CD8-positive, alpha-beta memory T cell (primary cell): ENCODE measurements around the gene KRTAP10-10. TPM values are rescaled to one million over a fixed set of nuclear protein-coding genes. Genes with fewer than 3 reads are reported as not detected.
"Not testable (repeated sequence)": the region's sequence is repeated elsewhere in the genome, so short reads cannot be mapped to it uniquely, and the experiment has no call there.

Experiments used
- CTCF ChIA-PET: fragments of 350-600 bp; sonication (Branson Sonifier 250); formaldehyde crosslinking; loops from one replicate; lab custom pipeline; 2021; ENCODE audit warnings: antibody characterized with exemption; lab: Charles Lee
- POLR2A ChIA-PET: fragments of 350-600 bp; sonication (Branson Sonifier 250); formaldehyde crosslinking; loops from one replicate; lab custom pipeline; 2021; ENCODE audit warnings: antibody characterized with exemption; lab: Charles Lee
- DNase-seq, 5 donors: peaks; one replicate each; pipeline versions ENCODE4 v3.0.0 to v3.0.0-alpha.2; 2020 to 2022; ENCODE audit warnings: mixed read lengths in 1 of 5
- H3K27ac ChIP-seq: one replicate; pipeline ENCODE4 v1.7.0; 2013; ENCODE audit warnings: low read depth, mild to moderate bottlenecking, low read length, moderate library complexity
- H3K27me3 ChIP-seq: 2 replicates; pipeline ENCODE4 v1.7.0; 2013; ENCODE audit warnings: low read length, mild to moderate bottlenecking; ENCODE audit not compliant: insufficient read depth, poor library complexity, severe bottlenecking
- H3K36me3 ChIP-seq: 2 replicates; pipeline ENCODE4 v1.7.0; 2013; ENCODE audit warnings: mild to moderate bottlenecking, low read length, moderate library complexity; ENCODE audit not compliant: insufficient read depth
- H3K4me1 ChIP-seq: 2 replicates; pipeline ENCODE4 v1.7.0; 2013; ENCODE audit warnings: mild to moderate bottlenecking, low read length, moderate library complexity; ENCODE audit not compliant: insufficient read depth
- H3K4me3 ChIP-seq: 2 replicates; pipeline ENCODE4 v1.7.0; 2013; ENCODE audit warnings: mild to moderate bottlenecking, low read length
- H3K9me3 ChIP-seq: 2 replicates; pipeline ENCODE4 v1.7.0; 2013; ENCODE audit warnings: mild to moderate bottlenecking, low read length
- H3K27ac Mint-ChIP-seq, 8 donors: one replicate each; pipeline ENCODE4 v1.8.0; 2020 to 2021; ENCODE audit warnings: mixed read lengths in 8 of 8, mild to moderate bottlenecking in 6 of 8, inconsistent platforms in 3 of 8, moderate library complexity in 3 of 8
- H3K27me3 Mint-ChIP-seq, 2 donors: one replicate each; pipeline ENCODE4 v1.8.0; 2020 to 2021; ENCODE audit warnings: mixed read lengths in 2 of 2, mild to moderate bottlenecking in 1 of 2, moderate library complexity in 1 of 2
- H3K36me3 Mint-ChIP-seq, 3 donors: one replicate each; pipeline ENCODE4 v1.8.0; 2020 to 2021; ENCODE audit warnings: mixed read lengths in 3 of 3, inconsistent platforms in 1 of 3, mild to moderate bottlenecking in 1 of 3
- H3K4me1 Mint-ChIP-seq, 3 donors: one replicate each; pipeline ENCODE4 v1.8.0; 2020 to 2021; ENCODE audit warnings: mixed read lengths in 3 of 3, inconsistent platforms in 1 of 3, mild to moderate bottlenecking in 1 of 3
- H3K4me3 Mint-ChIP-seq, 7 donors: one replicate each; pipeline ENCODE4 v1.8.0; 2020 to 2021; ENCODE audit warnings: mixed read lengths in 7 of 7, mild to moderate bottlenecking in 6 of 7, moderate library complexity in 4 of 7, inconsistent platforms in 2 of 7
- H3K9me3 Mint-ChIP-seq, 5 donors: one replicate each; pipeline ENCODE4 v1.8.0; 2020 to 2022; ENCODE audit warnings: mixed read lengths in 5 of 5, mild to moderate bottlenecking in 3 of 5, moderate library complexity in 2 of 5, inconsistent platforms in 1 of 5
- polyA plus RNA-seq: library from polyadenylated mRNA; unstranded; fragments of 300-500 nt; fragmentation: Illumina TruSeq; gene quantifications from one replicate; pipeline ENCODE4 v1.2.3, GENCODE V29; 2021
- total RNA-seq, 2 experiments: library from RNA; stranded (reverse); gene quantifications; one replicate each; pipeline ENCODE4 v1.2.3, GENCODE V29; 2021

Gene KRTAP10-10
- total and polyA plus RNA-seq, 3 experiments from 2014 or later = not detected

DNA sequence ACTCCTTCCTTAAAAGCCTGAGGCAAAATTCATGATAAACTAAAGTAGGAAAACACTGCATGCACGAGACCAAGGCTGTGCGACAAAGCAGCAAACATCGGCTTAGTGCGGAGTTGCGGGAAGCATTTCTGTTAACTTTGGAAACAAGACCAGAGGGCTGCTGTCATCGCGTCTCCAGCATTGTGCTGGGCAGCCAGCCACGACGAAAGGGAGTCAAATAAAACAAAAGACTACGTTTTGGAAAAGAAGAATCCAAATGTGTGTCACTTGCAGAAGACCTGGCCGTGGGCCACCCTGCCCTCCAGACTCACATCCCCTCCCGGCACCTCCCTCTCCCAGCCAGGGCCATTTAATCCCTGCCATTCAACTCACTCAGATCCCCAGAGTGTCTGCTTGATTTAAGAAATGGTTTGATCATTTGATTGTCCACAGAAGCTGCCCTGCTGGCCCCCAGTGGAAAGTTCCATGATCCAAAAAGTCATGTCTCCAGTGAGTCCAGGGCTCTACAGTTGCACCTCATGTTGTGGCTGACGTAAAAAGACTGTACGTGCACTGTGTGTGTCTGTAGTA is 6.7 kb downstream of the KRTAP10-10 start:
- H3K9me3 Mint-ChIP-seq = peaks cover 24 to 38% (median 32%) of the 10 kb centered on the region in 5 donors
- Histone ChIP-seq H3K4me1 (no peaks in the 10 kb centered on the region), H3K36me3 (no peaks in the 10 kb centered on the region), H3K27me3 (no peaks in the 10 kb centered on the region), H3K27ac (no peak overlapping the region), H3K4me3 (no peak overlapping the region), H3K9me3 (no peaks in the 10 kb centered on the region)
- no peak for DNase-seq
- no peak overlapping the region for H3K4me3 Mint-ChIP-seq
- peaks cover 1 to 31% (median 5%) of the 10 kb centered on the region in 3 donors for H3K36me3 Mint-ChIP-seq
- H3K27me3 Mint-ChIP-seq = peaks cover 2 to 17% of the 10 kb centered on the region in 2 donors
- no peak overlapping the region for H3K27ac Mint-ChIP-seq
- CTCF ChIA-PET = no interaction called here
- peaks cover 0 to 6% (median 5%) of the 10 kb centered on the region in 3 donors for H3K4me1 Mint-ChIP-seq
- POLR2A ChIA-PET = interaction anchor here (1.1 kb wide), 1 partner anchor 14 kb away, joined by 3 read pairs; the partner anchor contains the start of gene KRTAP12-3

DNA sequence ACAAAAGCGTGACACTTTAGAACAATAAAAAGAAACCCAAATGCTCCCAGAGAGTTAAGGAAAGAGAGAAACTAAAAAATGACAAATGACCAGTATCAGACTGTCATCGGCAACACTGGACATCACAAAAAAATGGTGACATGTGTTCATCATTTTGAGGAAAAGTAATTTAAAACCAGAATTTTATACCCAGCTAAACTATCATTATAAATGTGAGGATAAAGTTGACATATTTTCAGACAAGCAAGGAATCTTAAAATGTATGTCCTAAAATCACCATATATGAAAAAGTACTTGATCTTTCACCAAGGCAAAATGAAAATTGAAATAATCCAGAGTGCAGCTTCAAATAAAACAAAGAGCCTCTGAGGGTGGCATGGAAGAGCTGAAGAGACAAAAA is 7.7 kb downstream of the KRTAP10-10 start:
- DNase-seq = no peak
- H3K27ac Mint-ChIP-seq = peak overlapping the region in 1 of 8 donors; percentile 9
- no peak overlapping the region for H3K27ac ChIP-seq
- no peaks in the 10 kb centered on the region for H3K4me1 ChIP-seq
- no peaks in the 10 kb centered on the region for H3K36me3 ChIP-seq
- H3K4me3 Mint-ChIP-seq = no peak overlapping the region
- H3K9me3 Mint-ChIP-seq = peaks cover 22 to 38% (median 32%) of the 10 kb centered on the region in 5 donors
- H3K4me1 Mint-ChIP-seq = peaks cover 0 to 6% (median 5%) of the 10 kb centered on the region in 3 donors
- no peaks in the 10 kb centered on the region for H3K27me3 ChIP-seq
- no peaks in the 10 kb centered on the region for H3K9me3 ChIP-seq
- peaks cover 2 to 15% of the 10 kb centered on the region in 2 donors for H3K27me3 Mint-ChIP-seq
- peaks cover 1 to 29% (median 5%) of the 10 kb centered on the region in 3 donors for H3K36me3 Mint-ChIP-seq
- no peak overlapping the region for H3K4me3 ChIP-seq
- ChIA-PET CTCF (interaction anchor here (0.8 kb wide), 1 partner anchor 15 kb away, joined by 3 read pairs; no protein-coding TSS in a partner anchor), POLR2A (interaction anchor here (1.1 kb wide), 1 partner anchor 12 kb away, joined by 3 read pairs; the partner anchor contains the start of gene KRTAP12-3)

DNA sequence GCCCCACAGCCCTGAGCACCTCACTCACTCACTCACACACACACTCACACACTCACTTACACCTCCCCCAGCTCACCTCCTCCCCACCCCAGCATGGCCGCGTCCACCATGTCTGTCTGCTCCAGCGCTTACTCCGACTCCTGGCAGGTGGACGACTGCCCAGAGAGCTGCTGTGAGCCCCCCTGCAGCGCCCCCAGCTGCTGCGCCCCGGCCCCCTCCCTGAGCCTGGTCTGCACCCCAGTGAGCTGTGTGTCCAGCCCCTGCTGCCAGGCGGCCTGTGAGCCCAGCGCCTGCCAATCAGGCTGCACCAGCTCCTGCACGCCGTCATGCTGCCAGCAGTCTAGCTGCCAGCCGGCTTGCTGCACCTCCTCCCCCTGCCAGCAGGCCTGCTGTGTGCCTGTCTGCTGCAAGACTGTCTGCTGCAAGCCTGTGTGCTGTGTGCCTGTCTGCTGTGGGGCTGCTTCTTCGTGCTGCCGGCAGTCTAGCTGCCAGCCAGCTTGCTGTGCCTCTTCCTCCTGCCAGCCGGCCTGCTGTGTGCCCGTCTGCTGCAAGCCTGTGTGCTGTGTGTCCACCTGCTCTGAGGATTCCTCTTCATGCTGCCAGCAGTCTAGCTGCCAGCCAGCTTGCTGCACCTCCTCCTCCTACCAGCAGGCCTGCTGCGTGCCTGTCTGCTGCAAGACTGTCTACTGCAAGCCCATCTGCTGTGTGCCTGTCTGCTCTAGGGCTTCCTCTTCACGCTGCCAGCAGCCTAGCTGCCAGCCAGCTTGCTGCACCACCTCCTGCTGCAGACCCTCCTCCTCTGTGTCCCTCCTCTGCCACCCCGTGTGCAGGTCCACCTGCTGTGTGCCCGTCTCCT is 9.4 kb downstream of the KRTAP10-10 start, which contains the start of gene KRTAP10-11:
KRTAP10-11 (plus strand) TSS at position 49 of the 856 bp plus-strand sequence; CDS start at position 94, 45 bp downstream.
- H3K27ac ChIP-seq, POLR2A ChIA-PET, CTCF ChIA-PET, H3K4me1 Mint-ChIP-seq, H3K9me3 ChIP-seq, H3K36me3 ChIP-seq, H3K27me3 ChIP-seq, H3K27me3 Mint-ChIP-seq, DNase-seq, H3K4me3 ChIP-seq, H3K4me1 ChIP-seq, H3K4me3 Mint-ChIP-seq: not testable (repeated sequence)
- Mint-ChIP-seq H3K9me3 (peaks cover 19 to 34% (median 26%) of the 10 kb centered on the region in 5 donors), H3K36me3 (peaks cover 1 to 20% (median 5%) of the 10 kb centered on the region in 3 donors), H3K27ac (peak within 1 kb of the TSS in 4 of 8 donors; percentile 12 to 74 (median 57))

DNA sequence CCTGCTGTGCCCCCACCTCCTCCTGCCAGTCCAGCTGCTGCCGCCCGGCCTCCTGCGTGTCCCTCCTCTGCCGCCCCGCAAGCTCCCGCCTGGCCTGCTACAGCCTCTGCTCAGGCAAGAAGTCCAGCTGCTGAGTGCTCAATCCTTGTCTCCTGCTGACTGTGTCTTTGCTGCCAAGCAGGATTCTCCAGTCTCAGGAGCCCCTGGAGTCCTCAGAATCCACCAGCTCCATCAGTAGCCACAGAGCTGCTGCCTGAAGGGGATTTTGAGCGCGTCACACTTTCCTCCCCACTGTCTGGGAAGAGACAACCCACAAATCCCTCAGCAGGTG is 10.0 kb downstream of the KRTAP10-10 start:
- Mint-ChIP-seq H3K27me3 (no peaks in the 10 kb centered on the region), H3K4me1 (peaks cover 0 to 10% (median 9%) of the 10 kb centered on the region in 3 donors), H3K9me3 (peaks cover 19 to 33% (median 26%) of the 10 kb centered on the region in 5 donors), H3K4me3 (no peak overlapping the region), H3K27ac (peak overlapping the region in 2 of 8 donors; percentile 12 to 45), H3K36me3 (peaks cover 1 to 20% (median 5%) of the 10 kb centered on the region in 3 donors)
- H3K36me3 ChIP-seq = no peaks in the 10 kb centered on the region
- CTCF ChIA-PET = no interaction called here
- no peaks in the 10 kb centered on the region for H3K4me1 ChIP-seq
- no peak for DNase-seq
- H3K4me3 ChIP-seq = no peak overlapping the region
- POLR2A ChIA-PET = interaction anchor here (0.5 kb wide), 1 partner anchor 35 kb away, joined by 3 read pairs; no protein-coding TSS in a partner anchor
- no peak overlapping the region for H3K27ac ChIP-seq
- H3K27me3 ChIP-seq = no peaks in the 10 kb centered on the region
- H3K9me3 ChIP-seq = no peaks in the 10 kb centered on the region

DNA sequence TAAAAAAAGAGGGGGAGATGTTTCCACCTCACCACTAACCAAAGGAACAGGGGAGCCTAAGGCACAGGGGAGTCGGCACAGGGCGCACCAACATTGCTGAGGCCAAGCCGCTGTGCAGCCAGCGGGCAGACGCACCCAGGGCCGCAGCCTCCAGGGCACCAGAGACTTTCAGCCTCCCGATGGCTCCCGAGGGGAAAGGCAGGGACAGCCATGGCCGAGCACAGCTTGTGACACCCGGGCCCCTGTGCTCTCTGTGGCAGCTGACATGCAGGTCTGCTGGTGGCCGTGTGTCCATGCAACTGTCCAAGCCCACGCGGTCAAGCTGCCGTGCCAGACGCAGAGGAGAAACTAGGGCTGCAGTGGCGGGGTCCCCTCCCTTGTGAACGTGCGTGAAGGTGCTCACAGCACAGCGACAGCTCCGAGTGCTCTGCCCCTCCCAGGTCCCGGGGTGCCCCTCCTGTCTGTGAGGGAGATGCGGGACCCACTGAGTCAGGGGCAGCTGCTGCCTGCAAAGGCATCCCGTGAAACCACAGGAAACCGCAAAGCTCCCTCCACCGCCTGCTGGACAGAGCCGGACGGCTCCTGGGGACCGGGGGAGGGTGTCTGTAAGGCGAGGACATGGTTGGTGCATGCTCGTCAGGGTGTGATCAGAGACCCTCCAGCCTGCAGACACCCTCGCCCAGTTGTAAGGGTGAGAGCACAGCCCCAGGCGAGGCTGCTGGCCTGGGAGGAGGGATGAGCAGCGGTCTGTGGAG is 11.6 kb downstream of the KRTAP10-10 start:
- Mint-ChIP-seq H3K36me3 (peaks cover 0 to 11% (median 5%) of the 10 kb centered on the region in 3 donors), H3K9me3 (peaks cover 14 to 23% (median 18%) of the 10 kb centered on the region in 5 donors), H3K4me1 (peaks cover 6 to 21% (median 18%) of the 10 kb centered on the region in 3 donors), H3K4me3 (peak overlapping the region in 1 of 7 donors; percentile 59), H3K27ac (peak overlapping the region in 1 of 8 donors; percentile 58), H3K27me3 (no peaks in the 10 kb centered on the region)
- Histone ChIP-seq H3K36me3 (no peaks in the 10 kb centered on the region), H3K27ac (no peak overlapping the region), H3K4me1 (peaks cover 6% of the 10 kb centered on the region), H3K4me3 (no peak overlapping the region), H3K27me3 (no peaks in the 10 kb centered on the region), H3K9me3 (no peaks in the 10 kb centered on the region)
- ChIA-PET CTCF (interaction anchor here (1.1 to 1.4 kb wide), 3 partner anchors 10 to 138 kb away, joined by 3 to 4 read pairs (median 3); no protein-coding TSS in a partner anchor), POLR2A (no interaction called here)
- no peak for DNase-seq

DNA sequence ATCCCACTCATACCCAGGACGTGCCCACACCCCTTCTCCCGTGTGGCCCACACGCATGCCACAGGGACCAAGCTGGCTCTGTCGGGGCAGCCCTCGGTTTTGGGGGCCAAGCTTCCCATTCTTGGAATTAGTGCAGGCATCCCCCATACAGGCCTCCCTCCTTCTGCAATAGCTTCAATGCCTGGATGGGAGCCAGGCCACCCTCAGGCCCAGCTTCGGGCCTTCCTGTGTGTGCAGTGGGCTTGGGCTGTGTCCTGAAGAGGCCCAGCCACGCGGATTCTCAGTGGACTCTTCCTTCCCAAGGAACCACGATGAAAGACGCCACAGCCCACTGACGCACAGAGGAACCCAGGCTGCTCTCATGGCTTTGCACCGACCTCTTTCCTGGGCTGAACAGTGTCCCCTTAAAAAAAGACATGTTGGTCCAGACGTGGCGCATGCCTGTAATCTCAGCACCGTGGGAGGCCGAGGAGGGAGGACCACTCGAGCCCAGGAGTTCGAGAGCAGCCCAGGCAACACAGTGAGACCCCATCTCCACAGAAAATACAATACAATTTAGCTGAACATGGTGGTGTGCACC is 12.5 kb downstream of the KRTAP10-10 start:
- POLR2A ChIA-PET = no interaction called here
- Mint-ChIP-seq H3K27me3 (no peaks in the 10 kb centered on the region), H3K4me3 (no peak overlapping the region), H3K36me3 (peaks cover 0 to 6% (median 4%) of the 10 kb centered on the region in 3 donors), H3K27ac (peak overlapping the region in 2 of 8 donors; percentile 22 to 47), H3K4me1 (peaks cover 14 to 30% (median 27%) of the 10 kb centered on the region in 3 donors), H3K9me3 (peaks cover 6 to 15% (median 14%) of the 10 kb centered on the region in 5 donors)
- H3K27ac ChIP-seq = no peak overlapping the region
- peaks cover 15% of the 10 kb centered on the region for H3K4me1 ChIP-seq
- DNase-seq = no peak
- H3K4me3 ChIP-seq = no peak overlapping the region
- no peaks in the 10 kb centered on the region for H3K36me3 ChIP-seq
- no peaks in the 10 kb centered on the region for H3K27me3 ChIP-seq
- no peaks in the 10 kb centered on the region for H3K9me3 ChIP-seq
- CTCF ChIA-PET = interaction anchor here (1.1 to 1.4 kb wide), 3 partner anchors 9 to 139 kb away, joined by 3 to 4 read pairs (median 3); no protein-coding TSS in a partner anchor

DNA sequence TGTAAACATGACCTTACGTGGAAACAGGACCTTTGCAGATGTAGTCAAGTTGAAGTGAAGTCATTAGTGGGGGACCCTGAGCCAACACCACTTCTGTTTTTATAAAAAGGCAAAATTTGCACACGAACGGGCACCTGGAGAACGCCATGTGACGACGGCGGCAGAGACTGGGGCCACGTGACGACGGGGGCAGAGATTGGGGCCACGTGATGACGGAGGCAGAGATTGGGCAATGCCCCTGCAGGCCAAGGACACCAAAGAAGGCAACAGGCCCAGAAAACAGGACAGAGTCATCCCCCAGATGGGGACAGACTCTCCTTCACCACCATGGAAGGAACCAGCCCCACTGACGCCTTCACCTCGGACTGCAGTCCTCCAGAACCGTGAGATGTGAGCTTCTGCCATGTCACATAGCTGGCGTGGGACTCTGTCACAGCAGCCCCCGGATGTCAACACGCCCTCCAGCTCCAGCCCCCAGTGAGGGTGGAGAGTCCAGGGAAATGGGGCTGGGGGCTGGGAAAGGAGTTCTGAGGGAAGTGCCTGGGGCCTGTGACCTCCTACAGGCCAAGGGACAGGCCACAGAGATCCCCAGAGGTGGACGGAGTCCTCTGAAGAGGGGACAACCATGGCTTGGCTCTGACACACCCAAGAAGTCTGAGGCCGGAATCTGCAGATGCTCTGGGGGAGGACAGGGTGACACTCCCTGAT is 13.3 kb downstream of the KRTAP10-10 start:
- Histone ChIP-seq H3K4me3 (no peak overlapping the region), H3K36me3 (no peaks in the 10 kb centered on the region), H3K9me3 (no peaks in the 10 kb centered on the region), H3K27ac (no peak overlapping the region), H3K27me3 (no peaks in the 10 kb centered on the region), H3K4me1 (peaks cover 23% of the 10 kb centered on the region)
- H3K4me1 Mint-ChIP-seq = peaks cover 20 to 38% (median 34%) of the 10 kb centered on the region in 3 donors
- POLR2A ChIA-PET = no interaction called here
- peaks cover 0 to 10% (median 9%) of the 10 kb centered on the region in 5 donors for H3K9me3 Mint-ChIP-seq
- H3K27me3 Mint-ChIP-seq = no peaks in the 10 kb centered on the region
- no peaks in the 10 kb centered on the region for H3K36me3 Mint-ChIP-seq
- DNase-seq = no peak
- H3K4me3 Mint-ChIP-seq = no peak overlapping the region
- CTCF ChIA-PET = interaction anchor here (1.4 kb wide), 1 partner anchor 140 kb away, joined by 4 read pairs; no protein-coding TSS in a partner anchor
- peak overlapping the region in 4 of 8 donors; percentile 22 to 78 (median 54) for H3K27ac Mint-ChIP-seq
